ENCODE results near the gene IL2RG.

Gene IL2RG

GRCh38 chrX:71068044-71068918 lies 43.1 kb downstream of the IL2RG start, which contains the start of gene SNX12:
Gene SNX12, minus strand, starts transcription at chrX:71068334. Its CDS starts 28 bp downstream, at chrX:71068306.
- DNase-seq = peak; percentile 93

GRCh38 chrX:71067712-71068043 lies 43.7 kb downstream of the IL2RG start:
- DNase-seq = no peak

DNA sequence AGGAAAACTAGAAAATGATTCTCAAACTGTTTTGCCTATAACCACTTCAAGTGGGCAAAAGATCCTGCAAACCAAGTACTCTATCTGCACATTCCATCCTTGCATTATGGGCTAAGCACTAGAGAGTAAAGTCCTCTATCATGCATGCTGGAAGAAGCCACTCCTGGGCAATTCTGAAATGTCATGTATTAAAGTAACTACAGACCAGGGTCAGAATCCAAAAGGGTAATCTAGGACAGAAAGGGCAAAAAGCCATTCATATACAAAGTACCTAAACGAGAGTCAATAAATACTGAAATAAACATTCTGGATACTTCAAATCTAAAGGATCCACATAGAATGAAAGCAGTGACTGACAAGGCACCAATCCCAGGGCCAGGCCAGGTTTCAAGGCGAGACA lies 44.3 kb downstream of the IL2RG start:
- no peak for DNase-seq

DNA sequence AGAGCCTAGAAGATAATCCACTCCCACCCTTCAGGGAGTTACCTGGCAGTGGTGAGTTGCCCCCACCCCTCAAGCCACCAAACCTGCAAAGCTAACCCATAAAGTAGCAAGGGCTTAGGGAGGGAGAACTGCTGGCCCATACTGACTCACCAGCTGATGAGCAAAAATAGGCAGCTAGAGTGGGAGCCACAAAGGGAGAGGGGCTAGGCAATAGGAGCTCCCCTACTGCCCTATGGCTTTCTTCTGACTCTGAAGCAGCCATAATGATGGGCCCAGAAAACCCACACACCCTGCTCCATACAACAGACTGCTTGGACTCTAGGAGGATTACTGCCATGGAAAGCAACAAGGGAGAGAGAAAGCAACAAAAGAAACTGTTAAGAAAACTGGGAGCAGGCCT lies 51.2 kb downstream of the IL2RG start:
- no peak for DNase-seq

GRCh38 chrX:71057848-71058530 lies 53.4 kb downstream of the IL2RG start:
- DNase-seq = no peak
